ENCODE results near the gene TMEFF2.

DNA sequence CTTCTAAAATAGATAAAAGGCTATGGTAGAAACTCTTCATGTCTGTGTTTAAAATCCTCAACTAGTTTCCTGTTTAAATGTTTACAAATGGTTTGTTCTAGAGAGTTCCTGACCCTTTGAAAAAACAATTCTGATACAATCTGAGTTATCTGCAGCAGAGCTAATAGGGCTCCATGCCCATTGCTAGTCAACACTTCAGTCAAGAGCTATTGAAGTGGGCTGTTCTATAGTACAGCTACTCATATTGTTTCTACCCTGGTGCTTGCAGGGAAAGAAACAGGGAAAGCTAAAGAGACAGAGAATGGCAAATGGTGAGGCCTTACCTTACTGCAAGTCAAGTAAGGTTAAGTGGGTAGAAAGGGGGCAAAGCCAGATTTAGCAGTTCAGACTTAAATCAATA is 235.5 kb downstream of the TMEFF2 start:
- TF ChIP-seq ZNF274 (IDR thresholded peaks at IDR 0.05; ENCODE audit: low read depth, low read length) (no peak), SUZ12 (IDR thresholded peaks at IDR 0.05; ENCODE audit: extremely low read depth, insufficient read depth, insufficient read length) (no peak)

Data from NT2/D1 (cell line).